Transverse colon (tissue), 4 donors: ENCODE results near the gene HEG1. TPM values are rescaled to one million over a fixed set of nuclear protein-coding genes. Genes with fewer than 3 reads are reported as not detected.

Experiments
- DNase-seq: peaks from one replicate; pipeline ENCODE4 v3.0.0-alpha.2; 2019
- H3K27ac ChIP-seq, 4 donors: fragments of 200-600 bp; sonication (generic); 2 replicates each; pipeline ENCODE4 v1.5.1; 2016 to 2018; ENCODE audit warnings: inconsistent platforms in 4 of 4
- H3K27me3 ChIP-seq: fragments of 200-600 bp; sonication (generic); 2 replicates; pipeline ENCODE4 v1.5.1; 2017; ENCODE audit warnings: inconsistent platforms
- H3K36me3 ChIP-seq, 4 donors: fragments of 200-600 bp; sonication (generic); 2 replicates each; pipeline ENCODE4 v1.5.1; 2017 to 2019; ENCODE audit warnings: inconsistent platforms in 4 of 4
- H3K4me1 ChIP-seq, 4 donors: fragments of 200-600 bp; sonication (generic); 2 replicates each; pipeline ENCODE4 v1.5.1; 2017 to 2020; ENCODE audit warnings: inconsistent platforms in 4 of 4
- H3K4me3 ChIP-seq, 4 donors: fragments of 200-600 bp; sonication (generic); 1 replicate in 1 of 4; 2 replicates in 3 of 4; pipeline versions ENCODE4 v1.5.1 to v1.6.1; 2017 to 2019; ENCODE audit warnings: inconsistent platforms in 4 of 4
- H3K9me3 ChIP-seq, 2 donors: fragments of 200-600 bp; sonication (generic); 2 replicates each; pipeline ENCODE4 v1.5.1; 2017 to 2019; ENCODE audit warnings: inconsistent platforms in 2 of 2
- EP300 ChIP-seq: sonication (generic); formaldehyde crosslinking; IDR thresholded peaks from one replicate; pipeline ENCODE4 v1.6.1; 2017; ENCODE audit warnings: antibody characterized with exemption, low read depth
- POLR2A ChIP-seq: fragments of 450-650 bp; IDR thresholded peaks from one replicate; pipeline ENCODE4 v1.6.1; 2016; ENCODE audit warnings: antibody characterized with exemption, mild to moderate bottlenecking, moderate library complexity
- POLR2AphosphoS5 ChIP-seq, 3 donors: sonication (generic); formaldehyde crosslinking; IDR thresholded peaks; one replicate each; pipeline ENCODE4 v1.6.1; 2016; ENCODE audit warnings: antibody characterized with exemption in 3 of 3
- WGBS, 2 donors: methylation state at CpG; one replicate each; pipeline ENCODE4 v1.1.5; 2018; ENCODE audit warnings: low coverage in 1 of 2; 5-methylcytosine and 5-hydroxymethylcytosine counted together
- in situ Hi-C, 4 donors: fragments of 200-750 bp; cut with MboI; loops; one replicate each; pipeline versions ENCODE4 v1.15.0 to v1.15.1; 2017; ENCODE audit warnings: low sequenced_read_pairs in 3 of 4, low pct_ligation_motif_present in 1 of 4, low pct_unique_long_range_greater_than_20kb in 1 of 4
- intact Hi-C: fragments of 100-400 bp; cut with DNase I; formaldehyde crosslinking; loops from one replicate; pipeline ENCODE4 v1.15.1; 2023; ENCODE audit warnings: low total_unique reads
- total RNA-seq, 4 donors: library from RNA; depleted of rRNA; stranded (reverse); fragments of >200 nt; gene quantifications; one replicate each; pipeline ENCODE4 v1.1.0, GENCODE V29; 2016
- TF ChIP-seq, protein P1 (sequence below), 5 experiments: fragments of 200-600 bp in 3 of 5; fragments of 450-650 bp in 2 of 5; sonication (generic) in 3 of 5; IDR thresholded peaks; 1 replicate in 2 of 5; 2 replicates in 3 of 5; pipeline ENCODE4 v1.5.1; 2016 to 2017; ENCODE audit warnings: antibody characterized with exemption in 5 of 5, inconsistent platforms in 3 of 5, mild to moderate bottlenecking in 2 of 5, moderate library complexity in 1 of 5

HEG1 gene
- total RNA-seq, 4 donors from 2014 or later, result 8.9 to 97.3 (median 10.6) TPM

DNA sequence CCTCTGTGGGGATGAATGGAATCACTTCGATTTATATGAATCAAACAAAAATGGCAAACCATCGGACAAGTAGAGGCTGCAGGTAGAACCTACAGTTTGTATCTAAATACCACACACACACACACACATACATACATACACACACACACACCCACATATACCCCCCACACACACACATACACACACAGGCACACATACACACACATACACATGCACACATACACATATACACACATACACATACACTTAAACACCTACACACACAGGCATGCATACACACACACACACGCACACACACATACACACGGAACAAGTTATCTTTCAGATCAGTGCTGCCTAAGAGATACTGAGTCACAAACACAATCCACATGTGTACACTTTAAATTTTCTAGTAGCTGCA is 24.3 kb downstream of the HEG1 start:
- Histone ChIP-seq H3K9me3 (peaks cover 0 to 4% of the 10 kb centered on the region in 2 donors), H3K4me3 (no peak overlapping the region), H3K36me3 (no peaks in the 10 kb centered on the region), H3K27me3 (no peaks in the 10 kb centered on the region), H3K4me1 (peaks cover 0 to 6% (median 0%) of the 10 kb centered on the region in 4 donors), H3K27ac (no peak overlapping the region)
- in situ Hi-C loops (no loop called here), intact Hi-C loops (no loop called here)
- no peak for DNase-seq
- WGBS, 2 donors, result 75 to 79% methylated on average over 2 to 4 of the region's 4 CpGs
- TF ChIP-seq, protein P1, sequence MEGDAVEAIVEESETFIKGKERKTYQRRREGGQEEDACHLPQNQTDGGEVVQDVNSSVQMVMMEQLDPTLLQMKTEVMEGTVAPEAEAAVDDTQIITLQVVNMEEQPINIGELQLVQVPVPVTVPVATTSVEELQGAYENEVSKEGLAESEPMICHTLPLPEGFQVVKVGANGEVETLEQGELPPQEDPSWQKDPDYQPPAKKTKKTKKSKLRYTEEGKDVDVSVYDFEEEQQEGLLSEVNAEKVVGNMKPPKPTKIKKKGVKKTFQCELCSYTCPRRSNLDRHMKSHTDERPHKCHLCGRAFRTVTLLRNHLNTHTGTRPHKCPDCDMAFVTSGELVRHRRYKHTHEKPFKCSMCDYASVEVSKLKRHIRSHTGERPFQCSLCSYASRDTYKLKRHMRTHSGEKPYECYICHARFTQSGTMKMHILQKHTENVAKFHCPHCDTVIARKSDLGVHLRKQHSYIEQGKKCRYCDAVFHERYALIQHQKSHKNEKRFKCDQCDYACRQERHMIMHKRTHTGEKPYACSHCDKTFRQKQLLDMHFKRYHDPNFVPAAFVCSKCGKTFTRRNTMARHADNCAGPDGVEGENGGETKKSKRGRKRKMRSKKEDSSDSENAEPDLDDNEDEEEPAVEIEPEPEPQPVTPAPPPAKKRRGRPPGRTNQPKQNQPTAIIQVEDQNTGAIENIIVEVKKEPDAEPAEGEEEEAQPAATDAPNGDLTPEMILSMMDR (IDR thresholded peaks at IDR 0.05), result no peak
- TF ChIP-seq POLR2A (no peak), POLR2AphosphoS5 (IDR thresholded peaks at IDR 0.05) (no peak), EP300 (no peak)

- H3K9me3 ChIP-seq, result no peaks in the 10 kb centered on the region
- peaks cover 0 to 8% (median 0%) of the 10 kb centered on the region in 4 donors for H3K36me3 ChIP-seq
- 73 to 80% methylated on average over 1 to 4 of the region's 4 CpGs for WGBS, 2 donors
- H3K4me3 ChIP-seq, result no peak overlapping the region
- no peak for TF ChIP-seq POLR2AphosphoS5 (IDR thresholded peaks at IDR 0.05)
- no peak for TF ChIP-seq EP300
- no peak for TF ChIP-seq POLR2A
- TF ChIP-seq, protein P1 (IDR thresholded peaks at IDR 0.05), result no peak
- in situ Hi-C loops (no loop called here), intact Hi-C loops (no loop called here)
- H3K4me1 ChIP-seq, result peaks cover 0 to 23% (median 8%) of the 10 kb centered on the region in 4 donors
- DNase-seq, result no peak
- H3K27me3 ChIP-seq, result no peaks in the 10 kb centered on the region
- H3K27ac ChIP-seq, result no peak overlapping the region
Observed at GRCh38 chr3:125028657-125029056, 27.1 kb downstream of the HEG1 start.

DNA sequence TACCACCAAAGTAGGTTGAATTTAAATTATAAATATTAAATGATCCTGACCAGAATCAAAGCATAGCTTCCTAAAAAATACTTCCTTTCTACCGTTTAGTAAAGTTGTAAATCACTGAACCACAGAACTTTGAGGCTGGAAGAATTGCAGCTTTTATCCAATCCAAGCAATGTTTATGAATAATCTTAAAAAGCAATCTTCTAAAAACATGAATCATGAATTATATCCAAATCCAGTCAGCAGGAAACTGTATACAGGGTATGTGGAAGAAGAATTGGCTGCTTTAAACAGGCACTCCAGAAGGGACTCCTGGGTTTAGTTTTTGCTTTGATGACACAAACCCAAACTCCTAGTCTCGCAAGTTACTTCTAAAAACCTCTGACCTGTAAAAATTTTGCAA is 30.2 kb downstream of the HEG1 start:
- peaks cover 0 to 23% (median 8%) of the 10 kb centered on the region in 4 donors for H3K4me1 ChIP-seq
- peaks cover 0 to 8% (median 0%) of the 10 kb centered on the region in 4 donors for H3K36me3 ChIP-seq
- no peaks in the 10 kb centered on the region for H3K9me3 ChIP-seq
- H3K27ac ChIP-seq, result peak overlapping the region in 1 of 4 donors; percentile 13
- WGBS, 2 donors, result 43 to 57% methylated on average over 2 of the region's 2 CpGs
- no peak for TF ChIP-seq EP300
- TF ChIP-seq POLR2A, result no peak
- TF ChIP-seq, protein P1 (IDR thresholded peaks at IDR 0.05), result no peak
- no peak for TF ChIP-seq POLR2AphosphoS5 (IDR thresholded peaks at IDR 0.05)
- no peak overlapping the region for H3K4me3 ChIP-seq
- H3K27me3 ChIP-seq, result no peaks in the 10 kb centered on the region
- no peak for DNase-seq
- intact Hi-C loops (no loop called here), in situ Hi-C loops (no loop called here)

DNA sequence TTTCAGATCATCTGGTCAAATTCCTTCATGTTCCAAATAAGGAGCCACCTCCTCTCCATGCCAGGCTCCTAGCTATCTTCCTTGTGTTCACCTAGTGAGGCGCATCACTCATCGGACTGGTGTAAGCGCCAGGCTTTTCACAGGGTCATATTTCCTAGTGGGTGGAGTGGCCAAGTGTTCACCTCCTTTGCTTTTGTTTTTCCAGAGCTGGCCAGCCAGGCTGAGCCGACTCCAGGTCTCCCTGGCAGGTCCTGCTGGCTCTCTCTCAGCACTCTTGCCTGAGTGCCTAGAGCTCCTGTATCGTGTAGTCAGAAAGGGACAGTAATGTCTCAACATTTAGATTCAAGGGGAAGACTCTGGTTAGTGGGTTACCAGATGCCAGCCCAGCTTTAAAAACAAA is 31.0 kb downstream of the HEG1 start:
- Histone ChIP-seq H3K27ac (peak overlapping the region in 3 of 4 donors; percentile 1 to 37 (median 13)), H3K36me3 (peaks cover 0 to 8% (median 0%) of the 10 kb centered on the region in 4 donors), H3K27me3 (no peaks in the 10 kb centered on the region), H3K4me3 (no peak overlapping the region), H3K4me1 (peaks cover 0 to 23% (median 8%) of the 10 kb centered on the region in 4 donors), H3K9me3 (no peaks in the 10 kb centered on the region)
- no peak for DNase-seq
- in situ Hi-C loops (no loop called here), intact Hi-C loops (no loop called here)
- 80 to 100% methylated on average over 1 to 5 of the region's 5 CpGs for WGBS, 2 donors
- no peak for TF ChIP-seq POLR2AphosphoS5 (IDR thresholded peaks at IDR 0.05)
- TF ChIP-seq EP300, result no peak
- TF ChIP-seq, protein P1 (IDR thresholded peaks at IDR 0.05), result no peak
- TF ChIP-seq POLR2A, result no peak
